Activated CD8-positive, alpha-beta T cell treated with anti-CD3 and anti-CD28 coated beads for 36 hours (primary cell): Measurements from ENCODE around the gene ZBTB4. TPM values are rescaled to one million over a fixed set of nuclear protein-coding genes. Genes with fewer than 3 reads are reported as not detected.

Experiments used
- ATAC-seq: fragments of 200-7000 bp; cut with Tn5 transposase; one replicate; pipeline ENCODE4 v1.10.0; 2021; ENCODE audit warnings: mild to moderate bottlenecking, moderate library complexity
- CTCF ChIA-PET: fragments of 350-600 bp; sonication (Branson Sonifier 250); formaldehyde crosslinking; loops from one replicate; lab custom pipeline; 2021; ENCODE audit warnings: antibody characterized with exemption; lab: Charles Lee
- POLR2A ChIA-PET: fragments of 350-600 bp; sonication (Branson Sonifier 250); formaldehyde crosslinking; loops from one replicate; lab custom pipeline; 2021; ENCODE audit warnings: antibody characterized with exemption; lab: Charles Lee
- DNase-seq: peaks from one replicate; pipeline ENCODE4 v3.0.0-alpha.2; 2020
- H3K27ac Mint-ChIP-seq: one replicate; pipeline ENCODE4 v1.8.0; 2021; ENCODE audit warnings: mild to moderate bottlenecking, mixed read lengths
- H3K27me3 Mint-ChIP-seq: one replicate; pipeline ENCODE4 v1.8.0; 2021; ENCODE audit warnings: mixed read lengths
- H3K36me3 Mint-ChIP-seq: one replicate; pipeline ENCODE4 v1.8.0; 2021; ENCODE audit warnings: low read depth, mixed read lengths
- H3K4me1 Mint-ChIP-seq: one replicate; pipeline ENCODE4 v1.8.0; 2021; ENCODE audit warnings: low read depth, mixed read lengths
- H3K4me3 Mint-ChIP-seq: one replicate; pipeline ENCODE4 v1.8.0; 2021; ENCODE audit warnings: mild to moderate bottlenecking, moderate library complexity, mixed read lengths
- H3K9me3 Mint-ChIP-seq: one replicate; pipeline ENCODE4 v1.8.0; 2021; ENCODE audit warnings: mixed read lengths
- intact Hi-C: fragments of 100-400 bp; cut with micrococcal nuclease; formaldehyde crosslinking; loops from one replicate; pipeline ENCODE4 v1.10.0; 2022
- total RNA-seq, 2 experiments: library from RNA; stranded (reverse); gene quantifications; one replicate each; pipeline ENCODE4 v1.2.3, GENCODE V29; 2021
- TF ChIP-seq, protein P1 (sequence below): fragments of 200-600 bp; IDR thresholded peaks from one replicate; pipeline ENCODE4 v1.8.0; 2022; ENCODE audit warnings: antibody characterized with exemption, mild to moderate bottlenecking

ZBTB4 gene
- total RNA-seq, 2 experiments from 2014 or later, result 24.3 to 24.6 TPM

DNA sequence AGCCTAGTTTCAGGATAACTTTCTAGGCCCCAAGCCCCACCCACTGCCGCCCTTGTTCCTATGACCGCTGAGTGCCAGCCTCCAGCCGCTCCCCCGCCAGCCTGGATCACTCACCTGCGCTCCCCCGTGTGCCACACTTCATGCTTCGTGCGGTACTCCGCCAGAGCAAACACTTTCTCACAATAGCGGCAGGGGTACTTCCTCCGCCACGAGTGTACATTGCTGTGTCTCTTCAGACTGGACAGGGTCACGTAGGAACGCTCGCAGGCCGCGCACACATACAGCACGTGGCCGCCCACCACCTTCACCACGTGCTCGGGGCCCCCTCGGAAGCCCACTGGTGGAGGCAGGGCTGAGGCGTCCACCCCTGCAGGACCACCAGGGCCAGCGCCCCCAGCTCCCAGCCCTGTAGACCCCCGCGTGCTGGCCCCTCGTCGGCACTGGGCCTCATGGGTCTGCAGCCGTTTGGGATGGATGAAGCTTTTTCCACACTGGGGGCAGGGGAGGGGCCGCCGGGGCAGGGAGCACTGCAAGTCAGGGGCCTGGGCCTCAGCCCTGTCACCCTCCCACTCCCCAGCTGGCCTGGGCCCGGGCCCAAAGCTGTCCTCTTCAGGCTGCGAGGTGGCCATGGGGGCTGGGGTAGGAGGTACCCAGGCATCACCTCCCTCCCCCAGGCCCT lies 13.7 kb downstream of the ZBTB4 start:
- no peaks in the 10 kb centered on the region for H3K9me3 Mint-ChIP-seq

DNA sequence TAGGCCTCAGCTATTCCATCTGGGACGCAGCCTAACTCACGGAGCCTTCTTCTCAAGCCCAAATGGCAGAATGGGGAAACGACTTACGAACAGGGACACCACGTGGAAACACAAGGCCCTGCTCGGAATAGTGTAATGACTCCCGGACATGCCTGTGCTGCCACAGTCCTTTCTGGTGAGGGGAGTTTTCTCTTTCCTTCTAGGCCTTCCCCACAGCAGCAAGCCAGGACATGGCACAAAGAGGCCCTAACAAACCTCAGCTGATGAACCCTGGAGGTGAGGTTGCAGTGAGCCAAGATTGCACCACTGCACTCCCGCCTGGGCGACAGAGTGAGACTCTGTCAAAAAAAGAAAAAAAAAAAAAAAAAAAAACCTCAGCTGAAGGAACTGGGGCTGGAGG lies 15.3 kb downstream of the ZBTB4 start:
- ATAC-seq (no peak), DNase-seq (no peak)
- H3K4me1 Mint-ChIP-seq, result peaks cover 20% of the 10 kb centered on the region
- ChIA-PET CTCF (no interaction called here), POLR2A (interaction anchor here (1.0 to 16.3 kb wide), 3 partner anchors 9 to 20 kb away, joined by 3 to 122 read pairs (median 9); partner anchors contain the start of gene ZBTB4)
- intact Hi-C loops, result no loop called here
- H3K27me3 Mint-ChIP-seq, result no peaks in the 10 kb centered on the region
- TF ChIP-seq, protein P1, sequence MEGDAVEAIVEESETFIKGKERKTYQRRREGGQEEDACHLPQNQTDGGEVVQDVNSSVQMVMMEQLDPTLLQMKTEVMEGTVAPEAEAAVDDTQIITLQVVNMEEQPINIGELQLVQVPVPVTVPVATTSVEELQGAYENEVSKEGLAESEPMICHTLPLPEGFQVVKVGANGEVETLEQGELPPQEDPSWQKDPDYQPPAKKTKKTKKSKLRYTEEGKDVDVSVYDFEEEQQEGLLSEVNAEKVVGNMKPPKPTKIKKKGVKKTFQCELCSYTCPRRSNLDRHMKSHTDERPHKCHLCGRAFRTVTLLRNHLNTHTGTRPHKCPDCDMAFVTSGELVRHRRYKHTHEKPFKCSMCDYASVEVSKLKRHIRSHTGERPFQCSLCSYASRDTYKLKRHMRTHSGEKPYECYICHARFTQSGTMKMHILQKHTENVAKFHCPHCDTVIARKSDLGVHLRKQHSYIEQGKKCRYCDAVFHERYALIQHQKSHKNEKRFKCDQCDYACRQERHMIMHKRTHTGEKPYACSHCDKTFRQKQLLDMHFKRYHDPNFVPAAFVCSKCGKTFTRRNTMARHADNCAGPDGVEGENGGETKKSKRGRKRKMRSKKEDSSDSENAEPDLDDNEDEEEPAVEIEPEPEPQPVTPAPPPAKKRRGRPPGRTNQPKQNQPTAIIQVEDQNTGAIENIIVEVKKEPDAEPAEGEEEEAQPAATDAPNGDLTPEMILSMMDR, result no peak
- no peaks in the 10 kb centered on the region for H3K9me3 Mint-ChIP-seq
- no peak overlapping the region for H3K27ac Mint-ChIP-seq
- H3K4me3 Mint-ChIP-seq, result no peak overlapping the region
- peaks cover 18% of the 10 kb centered on the region for H3K36me3 Mint-ChIP-seq

More for the DNA sequence above, 13.7 kb downstream of the ZBTB4 start:
- H3K27me3 Mint-ChIP-seq, result no peaks in the 10 kb centered on the region
- DNase-seq (no peak), ATAC-seq (no peak)
- no peak overlapping the region for H3K4me3 Mint-ChIP-seq
- intact Hi-C loops, result no loop called here
- H3K36me3 Mint-ChIP-seq, result peaks cover 16% of the 10 kb centered on the region
- H3K27ac Mint-ChIP-seq, result no peak overlapping the region
- ChIA-PET CTCF (interaction anchor here (2.2 kb wide), 1 partner anchor 10 kb away, joined by 8 read pairs; no protein-coding TSS in a partner anchor), POLR2A (interaction anchor here (16.3 kb wide), 1 partner anchor 11 kb away, joined by 122 read pairs; the partner anchor contains the start of gene ZBTB4)
- peaks cover 22% of the 10 kb centered on the region for H3K4me1 Mint-ChIP-seq
- TF ChIP-seq, protein P1, result no peak

DNA sequence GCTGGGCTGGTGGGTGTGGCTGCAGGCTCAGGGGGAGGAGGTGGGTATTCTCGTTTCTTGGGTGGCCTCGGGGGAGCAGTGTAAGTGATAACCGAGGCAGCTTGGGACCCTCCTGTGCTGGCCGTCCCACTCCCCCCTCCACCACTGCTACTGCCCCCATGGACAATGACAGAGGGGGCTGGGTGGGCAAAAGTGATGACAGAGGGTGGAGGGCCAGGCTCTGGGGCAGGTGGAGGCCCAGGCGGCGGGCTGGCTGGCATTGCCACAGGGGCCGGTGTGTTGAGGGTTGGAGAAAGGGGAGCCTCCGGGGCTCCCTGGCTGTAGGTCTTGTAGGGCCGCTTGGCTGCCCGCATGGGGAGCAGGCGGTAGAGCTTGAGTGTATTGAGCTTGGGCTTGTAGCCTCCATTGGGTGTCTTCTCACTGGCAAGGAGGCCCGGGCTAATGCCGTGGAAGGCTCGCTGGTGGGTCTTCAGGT lies 16.0 kb downstream of the ZBTB4 start:
- H3K27ac Mint-ChIP-seq, result no peak overlapping the region
- TF ChIP-seq, protein P1, result no peak
- intact Hi-C loops, result no loop called here
- CTCF ChIA-PET, result no interaction called here
- no peak for ATAC-seq
- no peaks in the 10 kb centered on the region for H3K27me3 Mint-ChIP-seq
- H3K4me1 Mint-ChIP-seq, result peaks cover 15% of the 10 kb centered on the region
- peaks cover 20% of the 10 kb centered on the region for H3K36me3 Mint-ChIP-seq
- no peak overlapping the region for H3K4me3 Mint-ChIP-seq
- H3K9me3 Mint-ChIP-seq, result no peaks in the 10 kb centered on the region
- no peak for DNase-seq
- POLR2A ChIA-PET, result interaction anchor here (0.6 to 16.3 kb wide), 5 partner anchors 9 to 43 kb away, joined by 3 to 122 read pairs (median 9); partner anchors contain the start of genes POLR2A and ZBTB4

DNA sequence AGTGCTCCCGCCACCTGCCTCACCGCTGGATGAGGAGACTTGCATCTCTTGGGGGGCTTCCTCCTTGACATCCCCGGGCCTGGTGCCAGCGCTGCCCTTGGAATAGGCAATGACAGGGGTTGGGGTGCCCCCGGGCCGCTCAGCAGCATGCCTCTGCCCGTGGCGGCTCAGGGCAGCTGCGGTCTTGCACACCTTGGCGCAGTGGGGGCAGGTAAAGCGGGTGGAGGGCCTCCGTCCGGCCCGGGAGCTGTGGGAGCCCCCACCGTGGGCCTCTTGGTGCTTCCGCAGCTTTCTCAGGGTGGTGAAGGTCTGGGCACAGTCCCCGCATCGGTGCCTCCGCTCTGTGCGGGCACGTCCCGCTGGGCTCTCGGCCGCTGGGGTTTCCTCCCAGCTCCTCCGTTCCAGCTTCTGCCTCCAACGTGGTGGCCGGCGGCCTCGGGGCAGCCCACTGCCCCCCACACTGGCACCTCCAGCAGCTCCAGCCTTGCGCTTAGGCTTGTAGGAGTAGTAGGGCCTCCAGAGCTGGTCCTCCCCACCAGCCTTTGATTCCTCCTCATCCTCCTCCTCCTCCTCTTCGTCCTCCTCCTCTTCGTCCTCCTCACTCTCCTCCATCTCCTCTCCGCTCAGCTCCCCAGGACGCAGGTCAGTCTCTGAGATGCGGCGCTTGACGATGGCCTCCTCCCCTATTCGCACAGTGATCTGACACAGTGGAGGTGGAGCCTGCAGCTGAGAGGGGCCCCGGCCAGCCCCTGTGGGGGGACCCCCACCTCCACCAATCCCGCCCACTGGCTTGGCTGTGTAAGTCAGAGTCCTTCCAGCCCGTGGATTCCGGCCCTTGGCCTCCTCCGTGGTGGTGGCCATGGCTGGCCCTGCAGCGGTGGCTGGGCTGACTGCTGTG lies 16.7 kb downstream of the ZBTB4 start:
- Mint-ChIP-seq H3K27ac (no peak overlapping the region), H3K27me3 (no peaks in the 10 kb centered on the region), H3K9me3 (no peaks in the 10 kb centered on the region), H3K4me1 (peaks cover 13% of the 10 kb centered on the region), H3K36me3 (peaks cover 21% of the 10 kb centered on the region), H3K4me3 (no peak overlapping the region)
- TF ChIP-seq, protein P1, result no peak
- CTCF ChIA-PET, result interaction anchor here (0.9 kb wide), 1 partner anchor 98 kb away, joined by 3 read pairs; no protein-coding TSS in a partner anchor
- intact Hi-C loops, result no loop called here
- POLR2A ChIA-PET, result interaction anchor here (0.6 to 16.3 kb wide), 6 partner anchors 8 to 150 kb away, joined by 3 to 122 read pairs (median 6); partner anchors contain the start of genes POLR2A and ZBTB4
- ATAC-seq, result no peak
- DNase-seq, result no peak
